Left ventricle myocardium inferior (tissue), 1 donor: Measurements from ENCODE around the gene BPIFB4. TPM values are rescaled to one million over a fixed set of nuclear protein-coding genes. Genes with fewer than 3 reads are reported as not detected.

Source experiments
- DNase-seq: peaks from one replicate; pipeline ENCODE4 v3.0.0-alpha.2; 2020
- H3K27ac ChIP-seq: fragments of 200-600 bp; replicated peaks from 2 replicates; pipeline ENCODE4 v1.8.0; 2021
- H3K27me3 ChIP-seq: fragments of 200-600 bp; 2 replicates; pipeline ENCODE4 v1.8.0; 2021; ENCODE audit warnings: low read depth
- H3K36me3 ChIP-seq: fragments of 200-600 bp; 2 replicates; pipeline ENCODE4 v1.8.0; 2021
- H3K4me1 ChIP-seq: fragments of 200-600 bp; 2 replicates; pipeline ENCODE4 v1.8.0; 2021
- H3K4me3 ChIP-seq: fragments of 200-600 bp; 2 replicates; pipeline ENCODE4 v1.8.0; 2021; ENCODE audit warnings: mild to moderate bottlenecking, moderate library complexity
- H3K9me3 ChIP-seq: fragments of 200-600 bp; replicated peaks from 2 replicates; pipeline ENCODE4 v1.8.0; 2021
- intact Hi-C: fragments of 100-400 bp; cut with micrococcal nuclease; formaldehyde crosslinking; loops from one replicate; pipeline ENCODE4 v1.11.0; 2022
- total RNA-seq: library from RNA; stranded (reverse); fragmentation: NEBNext Ultra II Directional; extraction: Animal tissue kit (Norgen Biotek cat#: 25700); gene quantifications from one replicate; pipeline ENCODE4 v1.2.1, GENCODE V29; 2021
- TF ChIP-seq, protein P1 (sequence below): fragments of 200-600 bp; IDR thresholded peaks from 2 replicates; pipeline ENCODE4 v1.8.0; 2021; ENCODE audit warnings: antibody characterized with exemption, mild to moderate bottlenecking, borderline replicate concordance
- donor health status: DM: no; HTN: yes; CAD: no; lungs with severe emphysema.

BPIFB4 gene
- total RNA-seq, 1 donor from 2014 or later: not detected

DNA sequence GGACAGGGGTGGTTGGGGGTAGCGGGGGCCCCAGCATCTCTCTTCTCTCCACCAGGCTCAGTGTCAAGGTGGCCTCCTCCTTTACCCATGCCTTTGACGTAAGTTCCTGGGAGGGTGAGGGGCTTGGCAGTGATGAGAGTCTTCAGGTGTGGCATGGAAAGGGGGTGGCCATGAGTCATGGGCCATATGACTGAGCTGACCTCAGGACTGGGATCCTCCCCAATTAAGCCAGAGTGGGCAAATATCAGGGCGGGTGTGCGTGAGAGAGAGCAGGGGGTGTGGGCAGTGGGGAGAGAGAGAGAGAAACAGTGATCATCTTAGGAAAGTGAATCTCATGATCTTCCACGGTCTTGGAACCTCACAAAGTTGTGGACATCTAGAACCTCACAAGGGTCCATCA lies 8.2 kb upstream of the BPIFB4 start:
- Histone ChIP-seq H3K4me1 (no peaks in the 10 kb centered on the region), H3K4me3 (no peak overlapping the region), H3K9me3 (no peaks in the 10 kb centered on the region), H3K36me3 (no peaks in the 10 kb centered on the region), H3K27me3 (peaks cover 46% of the 10 kb centered on the region), H3K27ac (no peak overlapping the region)
- intact Hi-C loops: no loop called here
- no peak for DNase-seq
- TF ChIP-seq, protein P1, sequence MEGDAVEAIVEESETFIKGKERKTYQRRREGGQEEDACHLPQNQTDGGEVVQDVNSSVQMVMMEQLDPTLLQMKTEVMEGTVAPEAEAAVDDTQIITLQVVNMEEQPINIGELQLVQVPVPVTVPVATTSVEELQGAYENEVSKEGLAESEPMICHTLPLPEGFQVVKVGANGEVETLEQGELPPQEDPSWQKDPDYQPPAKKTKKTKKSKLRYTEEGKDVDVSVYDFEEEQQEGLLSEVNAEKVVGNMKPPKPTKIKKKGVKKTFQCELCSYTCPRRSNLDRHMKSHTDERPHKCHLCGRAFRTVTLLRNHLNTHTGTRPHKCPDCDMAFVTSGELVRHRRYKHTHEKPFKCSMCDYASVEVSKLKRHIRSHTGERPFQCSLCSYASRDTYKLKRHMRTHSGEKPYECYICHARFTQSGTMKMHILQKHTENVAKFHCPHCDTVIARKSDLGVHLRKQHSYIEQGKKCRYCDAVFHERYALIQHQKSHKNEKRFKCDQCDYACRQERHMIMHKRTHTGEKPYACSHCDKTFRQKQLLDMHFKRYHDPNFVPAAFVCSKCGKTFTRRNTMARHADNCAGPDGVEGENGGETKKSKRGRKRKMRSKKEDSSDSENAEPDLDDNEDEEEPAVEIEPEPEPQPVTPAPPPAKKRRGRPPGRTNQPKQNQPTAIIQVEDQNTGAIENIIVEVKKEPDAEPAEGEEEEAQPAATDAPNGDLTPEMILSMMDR: no peak

DNA sequence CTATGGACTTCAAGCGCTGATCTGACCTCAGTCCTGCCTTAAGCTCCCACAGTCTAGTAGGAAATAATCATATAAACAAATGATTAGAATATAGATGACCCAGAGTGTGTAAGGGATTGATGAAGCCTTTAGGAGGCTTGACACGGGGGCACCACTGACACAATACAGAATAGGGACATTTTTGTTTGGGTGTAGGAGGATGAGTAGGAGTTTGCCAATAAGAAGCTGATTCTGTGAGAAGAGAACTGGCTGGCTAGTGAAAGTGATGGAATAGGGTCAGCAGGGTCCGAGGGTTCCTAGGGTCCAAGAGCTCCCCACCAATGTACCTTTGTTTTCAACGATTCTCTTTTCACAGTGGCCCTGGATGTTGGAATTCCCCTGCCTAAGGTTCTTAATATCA lies 7.1 kb upstream of the BPIFB4 start:
- Histone ChIP-seq H3K27me3 (peaks cover 57% of the 10 kb centered on the region), H3K9me3 (no peaks in the 10 kb centered on the region), H3K4me3 (no peak overlapping the region), H3K27ac (no peak overlapping the region), H3K36me3 (no peaks in the 10 kb centered on the region), H3K4me1 (no peaks in the 10 kb centered on the region)
- no peak for DNase-seq
- intact Hi-C loops: no loop called here
- TF ChIP-seq, protein P1: no peak

DNA sequence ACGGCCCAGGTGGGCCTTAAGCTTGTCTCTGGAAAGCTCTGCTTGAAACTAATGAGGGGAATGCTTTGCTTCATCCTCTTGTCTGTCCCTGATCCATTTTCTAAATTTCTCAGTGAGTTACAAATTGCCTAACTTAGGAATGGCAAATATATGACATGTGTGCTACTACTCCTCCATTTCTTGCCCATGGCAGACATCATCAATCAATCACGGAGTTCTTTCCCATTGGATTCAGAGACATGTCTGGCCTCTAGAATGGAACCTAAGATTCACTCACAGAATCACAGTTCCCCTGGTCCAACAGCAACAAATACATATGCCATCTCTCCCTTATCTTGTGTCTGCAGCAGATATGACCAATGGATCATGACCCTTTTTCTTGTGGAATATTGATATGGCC lies 6.6 kb upstream of the BPIFB4 start:
- Histone ChIP-seq H3K36me3 (no peaks in the 10 kb centered on the region), H3K27ac (no peak overlapping the region), H3K27me3 (peaks cover 60% of the 10 kb centered on the region), H3K4me3 (no peak overlapping the region), H3K4me1 (no peaks in the 10 kb centered on the region), H3K9me3 (no peaks in the 10 kb centered on the region)
- TF ChIP-seq, protein P1: no peak
- intact Hi-C loops: no loop called here
- DNase-seq: no peak

DNA sequence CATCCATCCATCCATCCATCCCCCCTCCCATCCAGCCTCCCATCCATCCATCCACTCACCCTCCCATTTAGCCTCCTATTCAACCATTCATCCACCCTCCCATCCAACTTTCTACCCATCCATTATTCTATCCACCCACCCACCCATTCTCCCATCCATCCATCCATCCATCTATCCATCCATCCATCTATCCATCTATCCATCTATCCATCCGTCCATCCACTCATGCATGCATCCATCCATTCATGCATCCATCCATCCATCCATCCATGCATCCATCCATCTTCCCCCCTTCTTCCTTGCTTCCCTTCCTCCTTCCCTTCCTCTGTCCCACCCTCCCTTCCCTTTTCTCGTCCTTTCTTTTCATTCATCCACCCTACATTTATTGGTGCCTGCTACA lies 4.8 kb upstream of the BPIFB4 start:
- H3K4me3 ChIP-seq: no peak overlapping the region
- DNase-seq: no peak
- H3K27me3 ChIP-seq: peaks cover 58% of the 10 kb centered on the region
- H3K36me3 ChIP-seq: no peaks in the 10 kb centered on the region
- no peak overlapping the region for H3K27ac ChIP-seq
- no peaks in the 10 kb centered on the region for H3K4me1 ChIP-seq
- intact Hi-C loops: no loop called here
- H3K9me3 ChIP-seq: no peaks in the 10 kb centered on the region
- TF ChIP-seq, protein P1: no peak

DNA sequence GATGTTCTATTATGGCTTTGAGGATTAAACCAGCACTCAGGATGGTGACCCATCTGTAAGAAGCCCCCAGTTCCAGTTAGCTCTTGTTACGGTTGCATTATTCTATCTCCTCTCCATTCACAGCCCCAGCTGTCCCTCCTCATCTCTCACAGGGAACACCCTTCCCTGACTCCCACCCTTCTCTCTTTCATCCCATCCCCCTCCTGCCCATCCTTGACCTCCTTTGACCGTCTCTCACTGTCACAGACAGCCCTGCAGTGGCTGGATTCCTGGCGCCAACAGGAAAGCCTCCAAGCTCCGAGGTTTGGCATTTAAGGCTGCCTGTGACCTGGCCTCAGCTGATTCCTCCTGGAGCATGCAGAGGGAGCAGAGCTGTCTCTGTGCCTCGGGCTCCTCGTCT lies 4.2 kb upstream of the BPIFB4 start:
- no peak for DNase-seq
- Histone ChIP-seq H3K27me3 (peaks cover 52% of the 10 kb centered on the region), H3K36me3 (no peaks in the 10 kb centered on the region), H3K4me3 (no peak overlapping the region), H3K4me1 (no peaks in the 10 kb centered on the region), H3K27ac (no peak overlapping the region), H3K9me3 (no peaks in the 10 kb centered on the region)
- intact Hi-C loops: no loop called here
- TF ChIP-seq, protein P1: no peak
